Breast epithelium (tissue), 3 donors: ENCODE results near the gene FBXL3.

Experiments used
- POLR2A ChIP-seq: fragments of 450-650 bp; IDR thresholded peaks from one replicate; pipeline ENCODE4 v1.6.1; 2016; ENCODE audit warnings: antibody characterized with exemption, mild to moderate bottlenecking, moderate library complexity
- POLR2AphosphoS5 ChIP-seq, 3 donors: sonication (generic); formaldehyde crosslinking; IDR thresholded peaks; one replicate each; pipeline ENCODE4 v1.6.1; 2017; ENCODE audit warnings: antibody characterized with exemption in 3 of 3
- TF ChIP-seq, protein P1 (sequence below), 3 donors: fragments of 450-650 bp; IDR thresholded peaks; one replicate each; pipeline ENCODE4 v1.5.1; 2016 to 2017; ENCODE audit warnings: antibody characterized with exemption in 3 of 3, mild to moderate bottlenecking in 3 of 3, moderate library complexity in 3 of 3

GRCh38 chr13:77016888-77017623, 9.9 kb downstream of the FBXL3 start:
- TF ChIP-seq POLR2A (no peak), POLR2AphosphoS5 (IDR thresholded peaks at IDR 0.05) (no peak)
- TF ChIP-seq, protein P1, sequence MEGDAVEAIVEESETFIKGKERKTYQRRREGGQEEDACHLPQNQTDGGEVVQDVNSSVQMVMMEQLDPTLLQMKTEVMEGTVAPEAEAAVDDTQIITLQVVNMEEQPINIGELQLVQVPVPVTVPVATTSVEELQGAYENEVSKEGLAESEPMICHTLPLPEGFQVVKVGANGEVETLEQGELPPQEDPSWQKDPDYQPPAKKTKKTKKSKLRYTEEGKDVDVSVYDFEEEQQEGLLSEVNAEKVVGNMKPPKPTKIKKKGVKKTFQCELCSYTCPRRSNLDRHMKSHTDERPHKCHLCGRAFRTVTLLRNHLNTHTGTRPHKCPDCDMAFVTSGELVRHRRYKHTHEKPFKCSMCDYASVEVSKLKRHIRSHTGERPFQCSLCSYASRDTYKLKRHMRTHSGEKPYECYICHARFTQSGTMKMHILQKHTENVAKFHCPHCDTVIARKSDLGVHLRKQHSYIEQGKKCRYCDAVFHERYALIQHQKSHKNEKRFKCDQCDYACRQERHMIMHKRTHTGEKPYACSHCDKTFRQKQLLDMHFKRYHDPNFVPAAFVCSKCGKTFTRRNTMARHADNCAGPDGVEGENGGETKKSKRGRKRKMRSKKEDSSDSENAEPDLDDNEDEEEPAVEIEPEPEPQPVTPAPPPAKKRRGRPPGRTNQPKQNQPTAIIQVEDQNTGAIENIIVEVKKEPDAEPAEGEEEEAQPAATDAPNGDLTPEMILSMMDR (IDR thresholded peaks at IDR 0.05) = no peak
